Activated CD4-positive, CD25-positive, alpha-beta regulatory T cell treated with anti-CD3 and anti-CD28 coated beads, Interleukin-2, amount 50 U/mL, for 24 hours (primary cell): ENCODE data around the gene EGF.

ENCODE experiments used
- ATAC-seq, 2 donors: fragments of 150-1000 bp; cut with Tn5 transposase; one replicate each; pipeline ENCODE4 v1.10.0; 2021; ENCODE audit warnings: mild to moderate bottlenecking in 1 of 2, moderate library complexity in 1 of 2

EGF gene

GRCh38 chr4:109966891-109967481 lies 54.3 kb downstream of the EGF start:
- ATAC-seq = no peak

GRCh38 chr4:109967798-109968520 lies 55.3 kb downstream of the EGF start:
- ATAC-seq = peak; percentile 63 to 81

- no peak for ATAC-seq
Measured at GRCh38 chr4:109969087-109969486, 56.4 kb downstream of the EGF start.

- ATAC-seq = no peak
Measured at GRCh38 chr4:109969919-109970318, 57.2 kb downstream of the EGF start.

GRCh38 chr4:109972786-109973528 lies 60.3 kb downstream of the EGF start:
- no peak for ATAC-seq

GRCh38 chr4:109973529-109973905 lies 60.8 kb downstream of the EGF start:
- ATAC-seq = no peak

- no peak for ATAC-seq
Measured at GRCh38 chr4:109976189-109976588, 63.5 kb downstream of the EGF start.

GRCh38 chr4:109977854-109978501 lies 65.3 kb downstream of the EGF start:
- ATAC-seq = peak in 1 of 2 donors; percentile 13

GRCh38 chr4:109978704-109979454 lies 66.2 kb downstream of the EGF start:
- ATAC-seq = no peak

- no peak for ATAC-seq
Measured at GRCh38 chr4:109979920-109980717, 67.4 kb downstream of the EGF start.

GRCh38 chr4:109981936-109982335 lies 69.3 kb downstream of the EGF start:
- ATAC-seq = no peak

GRCh38 chr4:109982521-109982920 lies 69.8 kb downstream of the EGF start:
- ATAC-seq = no peak

- no peak for ATAC-seq
Measured at GRCh38 chr4:109985993-109986974, 73.6 kb downstream of the EGF start.

- ATAC-seq = no peak
Measured at GRCh38 chr4:109989044-109989443, 76.4 kb downstream of the EGF start.

- ATAC-seq = no peak
Measured at GRCh38 chr4:109989618-109990017, 76.9 kb downstream of the EGF start.

GRCh38 chr4:109990261-109991257 lies 77.9 kb downstream of the EGF start:
- peak in 1 of 2 donors; percentile 42 for ATAC-seq

- no peak for ATAC-seq
Measured at GRCh38 chr4:109993116-109993515, 80.4 kb downstream of the EGF start.

- peak; percentile 60 to 71 for ATAC-seq
Measured at GRCh38 chr4:109994415-109994827, 81.7 kb downstream of the EGF start.

GRCh38 chr4:109996526-109996925 lies 83.8 kb downstream of the EGF start:
- no peak for ATAC-seq
